Osteoblast (primary cell): ENCODE results near the gene SASH3. TPM values are rescaled to one million over a fixed set of nuclear protein-coding genes. Genes with fewer than 3 reads are reported as not detected.
"Not testable (repeated sequence)": the region's sequence is repeated elsewhere in the genome, so short reads cannot be mapped to it uniquely, and the experiment has no call there.

Experiments
- DNase-seq: peaks from one replicate; pipeline ENCODE4 v3.0.0; 2011; ENCODE audit warnings: low spot score, mixed read lengths; ENCODE audit not compliant: insufficient read length; ENCODE audit errors: missing footprints
- H2AFZ ChIP-seq: 2 replicates; pipeline ENCODE4 v1.6.0; 2011; ENCODE audit warnings: mild to moderate bottlenecking, low read length
- H3K27ac ChIP-seq: 2 replicates; pipeline ENCODE4 v1.5.1; 2011; ENCODE audit warnings: mild to moderate bottlenecking, low read depth, low read length, moderate library complexity
- H3K27me3 ChIP-seq: 2 replicates; pipeline ENCODE4 v1.6.0; 2012; ENCODE audit warnings: mild to moderate bottlenecking, control low read depth, inconsistent platforms, low read length, moderate library complexity; ENCODE audit not compliant: insufficient read depth
- H3K36me3 ChIP-seq: 2 replicates; pipeline ENCODE4 v1.5.1; 2011; ENCODE audit warnings: mild to moderate bottlenecking, low read length, control low read depth, moderate library complexity; ENCODE audit not compliant: insufficient read depth
- H3K4me1 ChIP-seq: 2 replicates; pipeline ENCODE4 v1.5.1; 2011; ENCODE audit warnings: mild to moderate bottlenecking, low read length, control low read depth, moderate library complexity; ENCODE audit not compliant: insufficient read depth
- H3K4me2 ChIP-seq: 2 replicates; pipeline ENCODE4 v1.6.0; 2011; ENCODE audit warnings: mild to moderate bottlenecking, low read length; ENCODE audit not compliant: insufficient read depth
- H3K4me3 ChIP-seq: fragments of 200-600 bp; sonication (generic); 3 replicates; pipeline ENCODE4 v1.5.1; 2012; ENCODE audit warnings: mild to moderate bottlenecking, low read length, inconsistent platforms; ENCODE audit not compliant: insufficient read depth
- H3K79me2 ChIP-seq: 2 replicates; pipeline ENCODE4 v1.6.0; 2012; ENCODE audit warnings: mild to moderate bottlenecking, low read length, control low read depth, inconsistent platforms; ENCODE audit not compliant: insufficient read depth
- H3K9me3 ChIP-seq: 2 replicates; pipeline ENCODE4 v1.5.1; 2011; ENCODE audit warnings: low read depth, low read length, control low read depth
- H4K20me1 ChIP-seq: 2 replicates; pipeline ENCODE4 v1.6.0; 2012; ENCODE audit warnings: mild to moderate bottlenecking, low read length, control low read depth; ENCODE audit not compliant: insufficient read depth
- CTCF ChIP-seq: IDR thresholded peaks from 2 replicates; pipeline ENCODE4 v1.5.1; 2011; ENCODE audit warnings: mild to moderate bottlenecking, low read depth, low read length, moderate library complexity; ENCODE audit errors: extremely low read depth
- total RNA-seq: library from RNA; depleted of rRNA; stranded (reverse); fragments of >200 nt; gene quantifications from 2 replicates; pipeline ENCODE4 v1.2.3, GENCODE V29; 2012

Gene SASH3
- total RNA-seq, 1 donor: not detected

GRCh38 chrX:129741880-129742758 lies 37.6 kb upstream of the SASH3 start:
- Histone ChIP-seq H3K27ac (no peak overlapping the region), H3K4me3 (no peak overlapping the region), H3K27me3 (no peaks in the 10 kb centered on the region), H3K79me2 (no peaks in the 10 kb centered on the region), H3K4me1 (no peaks in the 10 kb centered on the region), H3K9me3 (no peaks in the 10 kb centered on the region), H3K36me3 (no peaks in the 10 kb centered on the region), H2AFZ (no peak overlapping the region), H4K20me1 (no peaks in the 10 kb centered on the region), H3K4me2 (no peak overlapping the region)
- DNase-seq: no peak
- TF ChIP-seq CTCF: no peak

GRCh38 chrX:129742759-129743152 lies 37.0 kb upstream of the SASH3 start:
- not testable (repeated sequence) for H3K79me2 ChIP-seq, H3K9me3 ChIP-seq, H3K4me2 ChIP-seq, H3K4me3 ChIP-seq, H4K20me1 ChIP-seq, H3K4me1 ChIP-seq, H3K27ac ChIP-seq, H2AFZ ChIP-seq, H3K27me3 ChIP-seq, DNase-seq, H3K36me3 ChIP-seq

- Histone ChIP-seq H2AFZ (no peak overlapping the region), H3K9me3 (no peaks in the 10 kb centered on the region), H3K27me3 (no peaks in the 10 kb centered on the region), H3K27ac (no peak overlapping the region), H4K20me1 (no peaks in the 10 kb centered on the region), H3K36me3 (no peaks in the 10 kb centered on the region), H3K4me3 (no peak overlapping the region), H3K4me2 (no peak overlapping the region), H3K4me1 (peaks cover 3% of the 10 kb centered on the region), H3K79me2 (no peaks in the 10 kb centered on the region)
- no peak for DNase-seq
- TF ChIP-seq CTCF: no peak
Measured at GRCh38 chrX:129743821-129744220, 35.9 kb upstream of the SASH3 start.

- no peak for TF ChIP-seq CTCF
- H3K4me1 ChIP-seq: peaks cover 6% of the 10 kb centered on the region
- no peaks in the 10 kb centered on the region for H3K79me2 ChIP-seq
- H3K27ac ChIP-seq: no peak overlapping the region
- no peak overlapping the region for H3K4me2 ChIP-seq
- no peaks in the 10 kb centered on the region for H3K9me3 ChIP-seq
- no peak overlapping the region for H2AFZ ChIP-seq
- H3K36me3 ChIP-seq: no peaks in the 10 kb centered on the region
- DNase-seq: no peak
- no peaks in the 10 kb centered on the region for H4K20me1 ChIP-seq
- no peak overlapping the region for H3K4me3 ChIP-seq
- H3K27me3 ChIP-seq: no peaks in the 10 kb centered on the region
Measured at GRCh38 chrX:129744861-129745321, 34.9 kb upstream of the SASH3 start.
